Fibroblast of lung (primary cell): ENCODE measurements around the gene CORO2B.

Experiments used
- EZH2 ChIP-seq: IDR thresholded peaks from 2 replicates; pipeline ENCODE4 v1.5.1; 2012; ENCODE audit warnings: low read length, control low read depth, mild to moderate bottlenecking; ENCODE audit errors: missing control alignments
- TF ChIP-seq, protein P1 (sequence below), 2 donors: IDR thresholded peaks in 1 of 2; conservative IDR thresholded peaks in 1 of 2; 1 replicate in 1 of 2; 2 replicates in 1 of 2; pipeline ENCODE4 v1.5.1; 2011 to 2012; ENCODE audit warnings: low read length in 2 of 2, control low read depth in 1 of 2, inconsistent platforms in 1 of 2, low read depth in 1 of 2, mild to moderate bottlenecking in 1 of 2

- TF ChIP-seq, protein P1, sequence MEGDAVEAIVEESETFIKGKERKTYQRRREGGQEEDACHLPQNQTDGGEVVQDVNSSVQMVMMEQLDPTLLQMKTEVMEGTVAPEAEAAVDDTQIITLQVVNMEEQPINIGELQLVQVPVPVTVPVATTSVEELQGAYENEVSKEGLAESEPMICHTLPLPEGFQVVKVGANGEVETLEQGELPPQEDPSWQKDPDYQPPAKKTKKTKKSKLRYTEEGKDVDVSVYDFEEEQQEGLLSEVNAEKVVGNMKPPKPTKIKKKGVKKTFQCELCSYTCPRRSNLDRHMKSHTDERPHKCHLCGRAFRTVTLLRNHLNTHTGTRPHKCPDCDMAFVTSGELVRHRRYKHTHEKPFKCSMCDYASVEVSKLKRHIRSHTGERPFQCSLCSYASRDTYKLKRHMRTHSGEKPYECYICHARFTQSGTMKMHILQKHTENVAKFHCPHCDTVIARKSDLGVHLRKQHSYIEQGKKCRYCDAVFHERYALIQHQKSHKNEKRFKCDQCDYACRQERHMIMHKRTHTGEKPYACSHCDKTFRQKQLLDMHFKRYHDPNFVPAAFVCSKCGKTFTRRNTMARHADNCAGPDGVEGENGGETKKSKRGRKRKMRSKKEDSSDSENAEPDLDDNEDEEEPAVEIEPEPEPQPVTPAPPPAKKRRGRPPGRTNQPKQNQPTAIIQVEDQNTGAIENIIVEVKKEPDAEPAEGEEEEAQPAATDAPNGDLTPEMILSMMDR (conservative IDR thresholded peaks at IDR 0.05 in 1 of 2, IDR thresholded peaks at IDR 0.05 in 1 of 2; ENCODE audit: low read depth in 1 of 2, low read length in 2 of 2): no peak
- TF ChIP-seq EZH2: no peak
Observed at GRCh38 chr15:68663526-68663925, 84.7 kb downstream of the CORO2B start.
